DOHH2 (cell line): ENCODE measurements around the gene TMEM272.

ENCODE experiments used
- H3F3A ChIP-seq: fragments of 200-600 bp; sonication (generic), shearing (Covaris generic); 2 replicates; pipeline ENCODE4 v1.6.0; 2016; ENCODE audit warnings: antibody characterized with exemption, mild to moderate bottlenecking; ENCODE audit not compliant: control insufficient read depth, insufficient read depth
- H3K27ac ChIP-seq: fragments of 200-600 bp; sonication (generic); 2 replicates; pipeline ENCODE4 v1.5.1; 2014; ENCODE audit warnings: low read depth, mild to moderate bottlenecking, low read length, moderate library complexity
- H3K27me3 ChIP-seq: fragments of 200-600 bp; sonication (generic); 2 replicates; pipeline ENCODE4 v1.6.1; 2014; ENCODE audit warnings: mild to moderate bottlenecking, low read length, mixed read lengths; ENCODE audit not compliant: control insufficient read depth
- H3K36me3 ChIP-seq: fragments of 200-600 bp; sonication (generic); 2 replicates; pipeline ENCODE4 v1.6.1; 2014; ENCODE audit warnings: mild to moderate bottlenecking, low read length, moderate library complexity, mixed read lengths; ENCODE audit not compliant: control insufficient read depth
- H3K4me1 ChIP-seq: fragments of 200-600 bp; sonication (generic); 2 replicates; pipeline ENCODE4 v1.6.1; 2014; ENCODE audit warnings: mild to moderate bottlenecking, low read length, mixed read lengths; ENCODE audit not compliant: control insufficient read depth
- H3K4me2 ChIP-seq: fragments of 200-600 bp; sonication (generic); 2 replicates; pipeline ENCODE4 v1.6.0; 2014; ENCODE audit warnings: mild to moderate bottlenecking, low read length, moderate library complexity
- H3K4me3 ChIP-seq: fragments of 200-600 bp; sonication (generic); 2 replicates; pipeline ENCODE4 v1.5.1; 2014; ENCODE audit warnings: mild to moderate bottlenecking, low read length, mixed read lengths
- H3K79me2 ChIP-seq: fragments of 200-600 bp; sonication (generic); 2 replicates; pipeline ENCODE4 v1.6.1; 2014; ENCODE audit warnings: mild to moderate bottlenecking, low read length, mixed read lengths; ENCODE audit not compliant: control insufficient read depth
- H3K9me2 ChIP-seq: fragments of 200-600 bp; sonication (generic); replicated peaks from 2 replicates; pipeline ENCODE4 v1.6.1; 2014; ENCODE audit warnings: mild to moderate bottlenecking, low read length, mixed read lengths; ENCODE audit not compliant: control insufficient read depth
- H3K9me3 ChIP-seq: fragments of 200-600 bp; sonication (generic); 2 replicates; pipeline ENCODE4 v1.6.1; 2014; ENCODE audit warnings: antibody characterized with exemption, low read length, mixed read lengths; ENCODE audit not compliant: control insufficient read depth, insufficient read depth
- H4K20me1 ChIP-seq: fragments of 200-600 bp; sonication (generic); 2 replicates; pipeline ENCODE4 v1.6.0; 2014; ENCODE audit warnings: low read depth, mild to moderate bottlenecking, antibody characterized with exemption, low read length, moderate library complexity; ENCODE audit not compliant: control insufficient read depth, insufficient read depth
- EZH2phosphoT487 ChIP-seq: fragments of 200-600 bp; sonication (generic); IDR thresholded peaks from 2 replicates; pipeline ENCODE4 v1.6.1; 2017; ENCODE audit warnings: borderline replicate concordance, mild to moderate bottlenecking, antibody characterized with exemption, low read length, moderate library complexity, mixed read lengths
- TF ChIP-seq, protein P1 (sequence below): fragments of 200-600 bp; sonication (generic); IDR thresholded peaks from one replicate; pipeline ENCODE4 v1.5.1; 2014; ENCODE audit warnings: antibody characterized with exemption, mild to moderate bottlenecking, low read depth, low read length; ENCODE audit not compliant: poor library complexity, severe bottlenecking

Gene TMEM272, protein sequence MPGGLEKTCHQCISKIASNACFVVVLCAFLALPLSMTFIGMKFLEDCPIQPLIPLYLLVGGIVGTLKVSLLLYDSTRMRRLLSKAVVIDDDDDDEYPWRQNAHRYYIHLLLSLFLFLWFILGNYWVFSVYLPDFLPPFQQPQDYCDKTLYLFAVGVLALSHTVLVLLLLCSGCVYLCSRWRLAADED

DNA sequence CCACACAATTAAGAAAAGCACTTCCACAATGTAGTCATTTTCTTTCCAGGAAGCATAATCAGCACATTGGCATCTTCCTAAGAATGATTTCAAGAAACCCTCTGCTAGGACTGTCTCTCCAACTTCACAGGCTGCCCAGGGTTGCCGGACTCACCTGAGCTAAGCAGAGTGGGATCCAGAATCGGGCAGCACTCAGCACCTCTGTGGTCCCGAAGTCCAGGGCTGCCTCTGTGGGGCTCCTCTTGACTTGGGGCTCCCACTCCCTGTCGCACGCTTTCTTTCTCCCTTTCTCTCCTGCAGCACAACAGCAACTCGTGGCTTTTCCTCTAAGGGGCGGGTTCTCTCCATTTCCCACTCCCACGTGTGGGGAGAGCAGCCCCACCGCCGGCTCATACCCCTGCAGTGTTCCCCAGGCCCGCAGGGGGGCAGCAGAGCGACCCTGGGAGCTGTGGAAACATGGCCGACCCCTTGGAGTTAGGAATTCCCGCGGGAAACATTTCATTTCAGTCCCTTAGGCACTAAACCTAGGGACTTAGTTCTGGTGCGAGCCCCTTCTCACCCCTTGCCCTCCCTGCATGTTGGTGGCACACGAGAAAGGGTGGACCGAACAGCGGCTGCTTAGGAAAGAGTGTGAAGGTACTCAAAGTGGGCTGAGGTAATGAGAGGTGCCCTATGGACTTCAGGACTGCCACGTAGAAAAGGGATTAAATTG, at the start of gene TMEM272:
TMEM272 (minus strand) TSS at position 316 of the 712 bp plus-strand sequence. CDS start 6,647 bp downstream, outside the sequence.
- no peaks in the 10 kb centered on the region for H4K20me1 ChIP-seq
- no peak within 1 kb of the TSS for H3K27ac ChIP-seq
- H3F3A ChIP-seq: no peaks in the 10 kb centered on the region
- H3K27me3 ChIP-seq: no peaks in the 10 kb centered on the region
- peak within 1 kb of the TSS; percentile 42 for H3K4me2 ChIP-seq
- no peaks in the 10 kb centered on the region for H3K79me2 ChIP-seq
- peaks cover 10% of the 10 kb centered on the region for H3K4me1 ChIP-seq
- H3K36me3 ChIP-seq: no peaks in the 10 kb centered on the region
- H3K9me3 ChIP-seq: no peaks in the 10 kb centered on the region
- no peak for TF ChIP-seq EZH2phosphoT487
- TF ChIP-seq, protein P1, sequence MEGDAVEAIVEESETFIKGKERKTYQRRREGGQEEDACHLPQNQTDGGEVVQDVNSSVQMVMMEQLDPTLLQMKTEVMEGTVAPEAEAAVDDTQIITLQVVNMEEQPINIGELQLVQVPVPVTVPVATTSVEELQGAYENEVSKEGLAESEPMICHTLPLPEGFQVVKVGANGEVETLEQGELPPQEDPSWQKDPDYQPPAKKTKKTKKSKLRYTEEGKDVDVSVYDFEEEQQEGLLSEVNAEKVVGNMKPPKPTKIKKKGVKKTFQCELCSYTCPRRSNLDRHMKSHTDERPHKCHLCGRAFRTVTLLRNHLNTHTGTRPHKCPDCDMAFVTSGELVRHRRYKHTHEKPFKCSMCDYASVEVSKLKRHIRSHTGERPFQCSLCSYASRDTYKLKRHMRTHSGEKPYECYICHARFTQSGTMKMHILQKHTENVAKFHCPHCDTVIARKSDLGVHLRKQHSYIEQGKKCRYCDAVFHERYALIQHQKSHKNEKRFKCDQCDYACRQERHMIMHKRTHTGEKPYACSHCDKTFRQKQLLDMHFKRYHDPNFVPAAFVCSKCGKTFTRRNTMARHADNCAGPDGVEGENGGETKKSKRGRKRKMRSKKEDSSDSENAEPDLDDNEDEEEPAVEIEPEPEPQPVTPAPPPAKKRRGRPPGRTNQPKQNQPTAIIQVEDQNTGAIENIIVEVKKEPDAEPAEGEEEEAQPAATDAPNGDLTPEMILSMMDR: peak; percentile 99
- H3K9me2 ChIP-seq: no peaks in the 10 kb centered on the region
- H3K4me3 ChIP-seq: 0 out of 2 replicates have a peak within 1 kb of the TSS, but pooled peaks have one; percentile 11

GRCh38 chr13:51894239-51894638, 49.3 kb upstream of the TMEM272 start:
- Histone ChIP-seq H3K27ac (no peak overlapping the region), H3K4me1 (no peaks in the 10 kb centered on the region), H3K79me2 (no peaks in the 10 kb centered on the region), H3K9me3 (no peaks in the 10 kb centered on the region), H3K27me3 (peaks cover 18% of the 10 kb centered on the region), H3F3A (no peaks in the 10 kb centered on the region), H3K4me3 (no peak overlapping the region), H4K20me1 (no peaks in the 10 kb centered on the region), H3K9me2 (no peaks in the 10 kb centered on the region), H3K4me2 (no peak overlapping the region), H3K36me3 (no peaks in the 10 kb centered on the region)
- TF ChIP-seq, protein P1: no peak
- TF ChIP-seq EZH2phosphoT487: no peak

DNA sequence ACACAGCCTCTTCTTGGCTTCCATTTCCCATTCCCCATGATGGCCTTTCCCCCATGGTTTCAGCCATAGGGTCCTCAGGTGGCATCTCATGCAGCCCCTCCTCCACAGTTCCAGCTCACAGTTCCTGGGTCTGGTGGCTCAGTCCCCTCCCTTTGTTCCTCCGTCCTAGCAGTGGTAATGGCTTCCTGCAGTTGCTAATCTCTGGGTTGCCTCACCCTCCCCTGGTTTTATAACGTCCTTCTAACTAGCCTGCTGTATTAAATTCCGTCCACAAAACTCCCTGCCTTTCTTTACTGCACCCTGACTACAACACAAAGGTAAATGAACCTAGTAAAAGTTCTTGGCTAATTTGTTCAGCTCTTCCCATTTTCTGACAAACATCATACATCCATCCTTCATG, 47.7 kb upstream of the TMEM272 start:
- Histone ChIP-seq H4K20me1 (no peaks in the 10 kb centered on the region), H3K36me3 (no peaks in the 10 kb centered on the region), H3K27ac (no peak overlapping the region), H3K9me3 (no peaks in the 10 kb centered on the region), H3K4me2 (no peak overlapping the region), H3K4me3 (no peak overlapping the region), H3K4me1 (no peaks in the 10 kb centered on the region), H3K27me3 (peaks cover 10% of the 10 kb centered on the region), H3K79me2 (no peaks in the 10 kb centered on the region), H3K9me2 (no peaks in the 10 kb centered on the region), H3F3A (no peaks in the 10 kb centered on the region)
- TF ChIP-seq, protein P1: no peak
- TF ChIP-seq EZH2phosphoT487: no peak
